Fibroblast of villous mesenchyme (primary cell): ENCODE results near the gene TMEM120B. TPM values are rescaled to one million over a fixed set of nuclear protein-coding genes. Genes with fewer than 3 reads are reported as not detected.
A peak's percentile ranks its signal among the peaks of the same experiment; 100 is the strongest.

Source experiments
- DNase-seq: peaks from one replicate; pipeline ENCODE4 v3.0.0-alpha.2; 2010; ENCODE audit warnings: low read depth
- H3K4me3 ChIP-seq: 2 replicates; pipeline ENCODE4 v1.5.1; 2011; ENCODE audit warnings: low read depth, mild to moderate bottlenecking, low read length
- total RNA-seq: library from RNA; depleted of rRNA; stranded (reverse); fragments of >200 nt; gene quantifications from 2 replicates; pipeline ENCODE4 v1.2.3, GENCODE V29; 2012
- TF ChIP-seq, protein P1 (sequence below): IDR thresholded peaks from 2 replicates; pipeline ENCODE4 v1.5.1; 2012; ENCODE audit warnings: low read depth, mild to moderate bottlenecking, low read length; ENCODE audit not compliant: insufficient read depth

TMEM120B gene
- total RNA-seq, 1 donor, result 16.4 TPM

DNA sequence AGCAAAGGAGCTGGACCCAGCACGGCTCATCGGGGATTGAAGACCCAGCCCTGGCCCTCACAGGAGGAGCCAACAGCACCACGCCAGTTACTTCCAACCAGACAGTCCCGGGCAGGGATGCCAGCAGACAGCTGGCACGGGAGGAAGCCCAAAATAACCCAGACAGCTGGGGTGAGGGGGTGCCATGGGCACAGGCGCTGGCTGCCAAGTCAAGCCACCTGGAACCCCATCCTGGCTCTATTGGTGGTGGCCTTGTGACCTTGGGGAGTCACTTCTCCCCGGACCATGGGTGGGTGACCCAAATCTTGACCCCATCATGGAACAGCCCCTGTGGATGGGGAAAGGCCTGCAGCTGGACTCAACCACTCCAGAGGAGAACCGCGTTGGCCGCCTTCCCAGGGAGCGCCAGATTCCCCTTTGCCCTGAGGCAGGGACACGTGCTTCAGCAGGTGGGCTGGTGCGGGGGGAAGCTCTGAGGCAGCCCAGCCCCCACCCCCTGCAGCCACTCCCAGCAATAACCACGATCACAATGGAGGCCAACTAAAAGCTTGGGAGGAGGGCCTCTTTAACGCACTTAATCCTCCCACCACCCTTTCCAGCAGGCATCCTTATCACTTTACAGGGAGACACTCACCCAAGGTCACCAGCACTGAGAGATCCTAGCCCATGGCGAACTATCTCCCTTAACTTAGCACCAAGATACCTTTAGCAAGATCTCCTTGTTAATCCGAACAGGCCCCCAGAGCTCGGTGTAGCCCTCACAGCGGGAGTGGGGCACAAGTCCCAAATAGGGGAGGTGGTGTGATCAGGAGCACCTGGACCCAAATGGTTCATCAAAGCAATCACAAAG is 85.6 kb downstream of the TMEM120B start:
- DNase-seq, result peak; percentile 72
- TF ChIP-seq, protein P1, sequence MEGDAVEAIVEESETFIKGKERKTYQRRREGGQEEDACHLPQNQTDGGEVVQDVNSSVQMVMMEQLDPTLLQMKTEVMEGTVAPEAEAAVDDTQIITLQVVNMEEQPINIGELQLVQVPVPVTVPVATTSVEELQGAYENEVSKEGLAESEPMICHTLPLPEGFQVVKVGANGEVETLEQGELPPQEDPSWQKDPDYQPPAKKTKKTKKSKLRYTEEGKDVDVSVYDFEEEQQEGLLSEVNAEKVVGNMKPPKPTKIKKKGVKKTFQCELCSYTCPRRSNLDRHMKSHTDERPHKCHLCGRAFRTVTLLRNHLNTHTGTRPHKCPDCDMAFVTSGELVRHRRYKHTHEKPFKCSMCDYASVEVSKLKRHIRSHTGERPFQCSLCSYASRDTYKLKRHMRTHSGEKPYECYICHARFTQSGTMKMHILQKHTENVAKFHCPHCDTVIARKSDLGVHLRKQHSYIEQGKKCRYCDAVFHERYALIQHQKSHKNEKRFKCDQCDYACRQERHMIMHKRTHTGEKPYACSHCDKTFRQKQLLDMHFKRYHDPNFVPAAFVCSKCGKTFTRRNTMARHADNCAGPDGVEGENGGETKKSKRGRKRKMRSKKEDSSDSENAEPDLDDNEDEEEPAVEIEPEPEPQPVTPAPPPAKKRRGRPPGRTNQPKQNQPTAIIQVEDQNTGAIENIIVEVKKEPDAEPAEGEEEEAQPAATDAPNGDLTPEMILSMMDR, result no peak
- peak overlapping the region; percentile 82 for H3K4me3 ChIP-seq

DNA sequence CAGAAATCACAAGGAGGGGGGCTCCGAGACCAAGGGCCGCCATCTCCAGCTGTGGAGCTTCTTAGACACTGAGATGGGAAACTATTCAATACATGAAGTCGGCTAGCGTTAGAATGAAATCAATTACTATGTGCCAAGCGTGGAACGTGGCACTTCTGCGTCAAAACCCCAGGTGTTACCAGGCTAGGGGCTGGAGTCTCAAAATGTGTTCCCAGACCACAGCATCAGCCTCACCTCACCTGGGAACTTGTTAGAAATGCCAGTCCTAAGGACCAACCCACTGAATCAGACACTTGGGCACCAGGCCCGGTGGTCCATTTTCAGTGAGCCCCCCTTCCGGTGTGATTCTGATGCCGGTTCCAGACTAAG is 86.2 kb downstream of the TMEM120B start:
- no peak for DNase-seq

DNA sequence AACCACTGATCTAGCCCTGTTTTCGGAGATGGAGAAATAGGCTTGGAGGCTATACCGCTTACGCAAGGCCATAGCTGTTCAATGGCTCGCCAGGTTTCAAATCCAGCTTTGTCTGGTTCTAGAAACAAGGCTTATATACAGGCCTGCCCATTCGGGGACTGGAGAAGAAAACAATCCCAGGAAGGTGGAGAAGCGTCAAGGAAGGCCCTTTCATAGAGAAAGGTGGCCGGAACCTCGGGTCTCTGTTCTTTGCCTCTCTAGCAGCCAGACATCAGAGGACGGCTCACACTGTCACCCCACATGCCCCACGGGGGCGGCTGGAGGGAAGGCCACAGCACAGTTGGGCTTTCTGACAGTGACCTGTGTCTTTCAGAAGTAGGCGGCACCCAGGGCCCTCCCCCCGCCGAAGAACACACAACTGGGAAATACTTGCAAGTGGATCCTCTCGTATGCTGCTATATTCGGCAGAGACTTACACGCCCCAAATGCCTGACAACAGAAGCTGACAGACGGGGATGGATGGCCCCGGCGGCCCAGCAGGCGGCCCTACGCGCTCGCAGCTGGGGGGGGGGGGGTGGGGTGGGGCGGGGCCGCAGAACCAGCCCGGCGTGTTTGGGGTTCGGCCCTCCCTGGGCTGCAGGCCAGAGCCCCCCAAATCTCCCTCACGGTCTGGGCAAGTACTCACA is 86.7 kb downstream of the TMEM120B start:
- peak overlapping the region; percentile 82 for H3K4me3 ChIP-seq
- TF ChIP-seq, protein P1, result peak; percentile 6
- DNase-seq, result peak; percentile 84

More for the DNA sequence above, 86.2 kb downstream of the TMEM120B start:
- TF ChIP-seq, protein P1, result no peak
- peak overlapping the region; percentile 82 for H3K4me3 ChIP-seq

DNA sequence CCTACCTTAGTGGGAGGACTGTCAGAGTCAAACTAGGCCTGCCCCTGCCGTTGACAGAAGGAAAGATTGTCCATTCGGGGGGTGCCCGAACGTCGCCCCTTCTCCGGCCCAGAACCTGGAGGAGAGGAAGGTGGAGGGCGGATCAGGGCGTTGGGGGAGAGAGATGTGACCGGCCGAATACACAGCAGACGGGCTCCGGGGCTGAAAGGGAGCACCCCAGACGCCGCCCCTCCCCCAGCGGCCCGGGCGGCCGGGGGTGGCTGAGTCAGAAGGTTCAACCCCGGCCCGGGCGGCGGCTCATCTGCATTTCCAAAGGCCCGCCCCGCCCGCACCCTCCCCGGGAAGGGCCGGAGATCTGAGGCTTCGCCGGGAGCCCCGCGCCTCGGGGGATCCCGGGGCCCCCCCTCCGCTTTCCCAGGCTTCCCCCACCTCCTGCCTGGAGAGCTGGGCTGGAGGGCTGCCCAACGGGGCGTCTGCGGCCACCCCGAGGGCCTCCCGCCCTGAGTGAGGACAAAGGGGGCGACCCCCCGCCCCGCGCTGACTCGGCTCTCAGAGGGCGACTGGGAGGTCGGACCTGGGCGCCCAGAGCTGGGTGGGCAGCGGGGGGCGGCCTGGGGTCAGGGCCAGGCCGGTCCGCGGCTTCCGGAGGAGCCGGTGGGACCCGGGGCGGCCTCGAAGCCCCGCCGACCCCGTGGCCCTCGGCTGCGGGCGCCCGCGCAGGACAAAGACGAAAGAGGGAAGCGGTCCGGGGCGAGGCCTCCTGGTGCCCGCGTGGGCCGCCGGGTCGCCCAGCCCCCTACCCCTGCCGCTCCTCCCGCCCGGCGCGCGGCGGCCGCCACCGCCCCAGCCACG is 87.5 kb downstream of the TMEM120B start:
- peak overlapping the region; percentile 82 for H3K4me3 ChIP-seq
- DNase-seq, result peak; percentile 93
- TF ChIP-seq, protein P1, result peak; percentile 1

DNA sequence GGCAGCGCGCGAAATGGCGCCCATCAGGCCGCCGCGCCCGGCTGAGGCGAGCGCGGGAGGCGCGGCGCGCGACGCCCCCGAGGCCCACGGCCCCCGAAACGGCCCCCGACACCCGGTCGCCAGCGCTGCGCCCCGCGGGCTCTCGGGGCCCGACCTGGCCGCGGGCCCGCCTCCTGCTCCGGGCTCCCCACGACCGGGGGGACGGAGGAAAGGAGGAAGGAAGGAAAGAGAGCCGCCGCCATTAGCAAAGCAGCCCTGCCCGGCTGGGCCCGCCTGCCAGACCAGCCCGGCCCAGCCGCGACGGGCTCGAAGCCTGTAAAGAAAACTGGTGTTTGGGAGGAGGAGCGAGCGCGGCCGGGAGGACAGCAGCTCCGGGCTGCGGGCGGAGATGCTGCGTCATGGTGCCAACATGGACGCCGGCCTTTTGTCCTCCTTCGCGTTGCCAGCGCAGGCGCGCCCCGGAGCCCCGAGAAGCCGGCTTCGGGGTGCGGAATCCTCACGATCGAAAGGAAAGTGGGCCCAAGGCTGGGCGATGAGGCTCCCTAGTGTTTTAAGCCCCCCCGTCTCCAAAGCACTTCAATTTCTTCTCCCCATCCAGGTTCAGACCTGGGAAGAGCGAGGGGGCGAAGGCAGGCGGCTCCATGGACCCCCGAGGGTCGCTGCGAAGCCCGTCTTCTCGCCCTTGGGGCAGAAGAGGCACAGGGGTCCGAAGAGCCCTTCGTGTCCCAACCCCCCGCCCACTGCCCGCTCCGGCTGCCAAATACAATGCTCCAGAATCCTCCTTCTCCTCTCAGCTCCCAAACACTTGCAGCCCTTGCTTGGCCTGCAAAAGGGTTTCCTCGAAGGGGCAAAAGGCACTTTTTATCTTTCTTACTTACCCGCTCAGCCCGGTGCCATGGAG is 88.4 kb downstream of the TMEM120B start:
- DNase-seq, result peak; percentile 86
- TF ChIP-seq, protein P1, result no peak
- peak overlapping the region; percentile 82 for H3K4me3 ChIP-seq
